Caco-2 (cell line): Measurements from ENCODE around the gene FUBP1. TPM values are rescaled to one million over a fixed set of nuclear protein-coding genes. Genes with fewer than 3 reads are reported as not detected.

Source experiments
- BruUV-seq: library from RNA; stranded (reverse); fragments of 400-500 nt; replicated peaks from 2 replicates; lab custom pipeline; 2021; lab: Mats Ljungman, UMichigan
- CTCF ChIA-PET: fragments of 300-600 bp; sonication (Branson Sonifier 250); formaldehyde crosslinking; loops from one replicate; lab custom pipeline; 2022; ENCODE audit warnings: antibody characterized with exemption; lab: Charles Lee
- POLR2A ChIA-PET: fragments of 300-600 bp; sonication (Branson Sonifier 250); formaldehyde crosslinking; loops from one replicate; lab custom pipeline; 2022; ENCODE audit warnings: antibody characterized with exemption; lab: Charles Lee
- DNase-seq, 2 experiments: peaks; one replicate each; pipeline versions ENCODE4 v3.0.0 to v3.0.0-alpha.2; 2020 to 2022
- H3K27me3 ChIP-seq: replicated peaks from 2 replicates; pipeline ENCODE4 v1.6.0; 2011; ENCODE audit warnings: low read length; ENCODE audit not compliant: control insufficient read depth, insufficient read depth
- H3K36me3 ChIP-seq: 2 replicates; pipeline ENCODE4 v1.5.1; 2011; ENCODE audit warnings: low read length; ENCODE audit not compliant: control insufficient read depth, insufficient read depth
- H3K4me1 ChIP-seq: fragments of 250-450 bp; sonication (Bioruptor Pico); 2 replicates; pipeline ENCODE4 v1.5.1; 2020; ENCODE audit warnings: mild to moderate bottlenecking
- H3K4me3 ChIP-seq: 2 replicates; pipeline ENCODE4 v1.5.1; 2011; ENCODE audit warnings: low read depth, mild to moderate bottlenecking, control low read depth, low read length
- H3K9me3 ChIP-seq: fragments of 250-450 bp; sonication (Bioruptor Pico); 2 replicates; pipeline ENCODE4 v1.5.1; 2020; ENCODE audit warnings: mild to moderate bottlenecking, moderate library complexity
- H3K27ac Mint-ChIP-seq: one replicate; pipeline ENCODE4 v1.8.0; 2022; ENCODE audit warnings: mixed read lengths; ENCODE audit not compliant: unreplicated experiment
- H3K27me3 Mint-ChIP-seq: one replicate; pipeline ENCODE4 v1.8.0; 2022; ENCODE audit warnings: mixed read lengths; ENCODE audit not compliant: insufficient read depth, unreplicated experiment
- H3K36me3 Mint-ChIP-seq: one replicate; pipeline ENCODE4 v1.8.0; 2022; ENCODE audit warnings: mild to moderate bottlenecking, mixed read lengths; ENCODE audit not compliant: insufficient read depth, unreplicated experiment
- H3K4me1 Mint-ChIP-seq: one replicate; pipeline ENCODE4 v1.8.0; 2022; ENCODE audit warnings: low read depth, mixed read lengths; ENCODE audit not compliant: unreplicated experiment
- H3K4me3 Mint-ChIP-seq: one replicate; pipeline ENCODE4 v1.8.0; 2022; ENCODE audit warnings: mild to moderate bottlenecking, moderate library complexity, mixed read lengths; ENCODE audit not compliant: unreplicated experiment
- H3K9me3 Mint-ChIP-seq: one replicate; pipeline ENCODE4 v1.8.0; 2022; ENCODE audit warnings: mixed read lengths; ENCODE audit not compliant: unreplicated experiment
- intact Hi-C: fragments of 100-400 bp; cut with micrococcal nuclease; formaldehyde crosslinking; loops from one replicate; pipeline ENCODE4 v1.10.0; 2022; ENCODE audit not compliant: unreplicated experiment
- total RNA-seq: library from RNA; stranded (reverse); gene quantifications from 2 replicates; pipeline ENCODE4 v1.2.3, GENCODE V29; 2022
- TF ChIP-seq, protein P1 (sequence below), 2 experiments: fragments of 200-600 bp in 1 of 2; IDR thresholded peaks; 1 replicate in 1 of 2; 2 replicates in 1 of 2; pipeline versions ENCODE4 v1.5.1 to v1.8.0; 2011 to 2022; ENCODE audit warnings: antibody characterized with exemption in 1 of 2, control low read depth in 1 of 2, inconsistent platforms in 1 of 2, low read depth in 1 of 2, low read length in 1 of 2, mild to moderate bottlenecking in 1 of 2, moderate library complexity in 1 of 2; ENCODE audit not compliant: insufficient read depth in 1 of 2, severe bottlenecking in 1 of 2, unreplicated experiment in 1 of 2

The FUBP1 gene
- total RNA-seq, 1 experiment from 2014 or later = 90.1 TPM

DNA sequence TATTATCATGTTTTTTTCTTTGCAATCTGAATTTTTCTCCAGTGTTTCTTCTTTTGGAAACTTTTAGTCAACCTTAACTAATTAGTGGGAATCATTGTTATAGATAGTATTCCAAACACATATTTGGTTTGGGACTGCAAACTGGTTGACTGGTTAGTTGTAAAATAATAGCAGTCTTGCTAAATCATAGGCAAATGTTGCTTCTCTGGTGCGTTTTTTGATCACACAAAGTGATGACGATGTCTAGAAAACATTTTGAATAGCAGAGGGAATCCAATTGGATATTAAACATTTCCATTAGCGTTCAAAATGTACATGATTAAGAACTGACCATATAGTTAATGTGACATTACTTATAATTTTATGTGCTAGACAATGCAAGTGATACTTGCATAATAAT is 30.4 kb upstream of the FUBP1 start:
- CTCF ChIA-PET = no interaction called here
- no TSS peak for BruUV-seq
- H3K4me1 ChIP-seq = no peaks in the 10 kb centered on the region
- no peak overlapping the region for H3K27ac Mint-ChIP-seq
- H3K4me1 Mint-ChIP-seq = no peaks in the 10 kb centered on the region
- no peaks in the 10 kb centered on the region for H3K27me3 ChIP-seq
- no peaks in the 10 kb centered on the region for H3K9me3 ChIP-seq
- H3K9me3 Mint-ChIP-seq = no peaks in the 10 kb centered on the region
- H3K4me3 Mint-ChIP-seq = no peak overlapping the region
- H3K27me3 Mint-ChIP-seq = no peaks in the 10 kb centered on the region
- POLR2A ChIA-PET = no interaction called here
- H3K36me3 ChIP-seq = no peaks in the 10 kb centered on the region
- intact Hi-C loops = no loop called here
- TF ChIP-seq, protein P1, sequence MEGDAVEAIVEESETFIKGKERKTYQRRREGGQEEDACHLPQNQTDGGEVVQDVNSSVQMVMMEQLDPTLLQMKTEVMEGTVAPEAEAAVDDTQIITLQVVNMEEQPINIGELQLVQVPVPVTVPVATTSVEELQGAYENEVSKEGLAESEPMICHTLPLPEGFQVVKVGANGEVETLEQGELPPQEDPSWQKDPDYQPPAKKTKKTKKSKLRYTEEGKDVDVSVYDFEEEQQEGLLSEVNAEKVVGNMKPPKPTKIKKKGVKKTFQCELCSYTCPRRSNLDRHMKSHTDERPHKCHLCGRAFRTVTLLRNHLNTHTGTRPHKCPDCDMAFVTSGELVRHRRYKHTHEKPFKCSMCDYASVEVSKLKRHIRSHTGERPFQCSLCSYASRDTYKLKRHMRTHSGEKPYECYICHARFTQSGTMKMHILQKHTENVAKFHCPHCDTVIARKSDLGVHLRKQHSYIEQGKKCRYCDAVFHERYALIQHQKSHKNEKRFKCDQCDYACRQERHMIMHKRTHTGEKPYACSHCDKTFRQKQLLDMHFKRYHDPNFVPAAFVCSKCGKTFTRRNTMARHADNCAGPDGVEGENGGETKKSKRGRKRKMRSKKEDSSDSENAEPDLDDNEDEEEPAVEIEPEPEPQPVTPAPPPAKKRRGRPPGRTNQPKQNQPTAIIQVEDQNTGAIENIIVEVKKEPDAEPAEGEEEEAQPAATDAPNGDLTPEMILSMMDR (IDR thresholded peaks at IDR 0.05; ENCODE audit: insufficient read depth in 1 of 2, low read depth in 1 of 2, low read length in 1 of 2, severe bottlenecking in 1 of 2, unreplicated experiment in 1 of 2) = no peak
- DNase-seq = no peak
- H3K36me3 Mint-ChIP-seq = peaks cover 8% of the 10 kb centered on the region
- no peak overlapping the region for H3K4me3 ChIP-seq

DNA sequence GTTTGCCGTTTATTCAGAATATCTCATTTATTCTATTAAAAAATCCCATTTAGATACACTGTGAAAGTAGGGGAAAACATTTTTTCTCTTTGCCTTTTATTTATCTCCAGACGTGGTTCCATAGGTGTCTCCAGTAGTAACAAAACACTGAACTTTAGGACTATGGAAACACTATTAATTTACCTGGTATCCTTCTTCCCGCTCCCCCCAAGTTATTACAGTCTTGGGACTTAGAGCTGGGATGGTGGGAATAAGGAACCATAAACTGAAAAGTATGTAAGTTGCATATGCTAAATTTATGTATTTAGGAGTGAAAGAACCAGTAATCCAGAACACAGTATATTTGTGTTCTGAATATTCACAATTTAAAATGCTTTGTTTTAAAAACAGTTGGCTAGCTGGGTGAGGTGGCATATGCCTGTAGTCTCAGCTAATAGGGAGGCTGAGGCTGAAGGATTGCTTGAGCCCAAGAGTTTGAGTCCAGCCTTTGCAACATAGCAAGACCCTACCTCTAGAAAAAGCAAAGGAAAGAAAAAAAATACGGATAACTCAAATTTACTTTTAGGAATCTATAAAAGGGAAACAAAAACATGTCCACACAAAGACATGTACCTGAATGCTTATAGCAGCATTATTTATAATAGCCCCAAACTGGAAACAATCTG is 28.9 kb upstream of the FUBP1 start:
- H3K36me3 Mint-ChIP-seq = peaks cover 10% of the 10 kb centered on the region
- TF ChIP-seq, protein P1 (IDR thresholded peaks at IDR 0.05; ENCODE audit: insufficient read depth in 1 of 2, low read depth in 1 of 2, low read length in 1 of 2, severe bottlenecking in 1 of 2, unreplicated experiment in 1 of 2) = no peak
- H3K4me3 Mint-ChIP-seq = no peak overlapping the region
- no peaks in the 10 kb centered on the region for H3K9me3 Mint-ChIP-seq
- ChIA-PET POLR2A (no interaction called here), CTCF (no interaction called here)
- Histone ChIP-seq H3K36me3 (no peaks in the 10 kb centered on the region), H3K27me3 (no peaks in the 10 kb centered on the region), H3K4me3 (no peak overlapping the region), H3K4me1 (no peaks in the 10 kb centered on the region), H3K9me3 (no peaks in the 10 kb centered on the region)
- H3K27ac Mint-ChIP-seq = no peak overlapping the region
- H3K27me3 Mint-ChIP-seq = no peaks in the 10 kb centered on the region
- intact Hi-C loops = no loop called here
- DNase-seq = no peak
- BruUV-seq = no TSS peak
- no peaks in the 10 kb centered on the region for H3K4me1 Mint-ChIP-seq

DNA sequence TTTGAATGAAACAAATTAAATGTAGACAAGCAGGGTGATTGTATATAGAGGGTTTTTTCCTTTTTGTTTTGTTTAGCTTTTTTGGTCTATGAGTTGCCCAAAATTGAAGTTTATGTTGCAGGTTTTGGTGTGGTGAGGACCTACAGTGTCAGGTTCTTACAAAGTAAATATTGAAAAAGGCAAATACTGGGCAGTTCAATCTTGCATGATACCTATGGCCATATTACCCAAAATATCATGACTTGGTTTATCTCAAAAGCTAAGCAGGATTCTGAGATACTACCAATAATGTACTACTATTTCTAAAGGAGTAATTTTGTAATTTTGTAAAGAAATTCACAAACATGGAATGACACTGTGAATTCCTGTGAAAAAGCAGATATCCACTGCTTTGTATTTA is 27.6 kb upstream of the FUBP1 start:
- H3K4me1 Mint-ChIP-seq = no peaks in the 10 kb centered on the region
- H3K27me3 ChIP-seq = no peaks in the 10 kb centered on the region
- ChIA-PET POLR2A (no interaction called here), CTCF (no interaction called here)
- no peak overlapping the region for H3K4me3 Mint-ChIP-seq
- H3K36me3 Mint-ChIP-seq = peaks cover 10% of the 10 kb centered on the region
- H3K9me3 ChIP-seq = no peaks in the 10 kb centered on the region
- intact Hi-C loops = no loop called here
- H3K36me3 ChIP-seq = no peaks in the 10 kb centered on the region
- TF ChIP-seq, protein P1 (IDR thresholded peaks at IDR 0.05; ENCODE audit: insufficient read depth in 1 of 2, low read depth in 1 of 2, low read length in 1 of 2, severe bottlenecking in 1 of 2, unreplicated experiment in 1 of 2) = no peak
- no peaks in the 10 kb centered on the region for H3K9me3 Mint-ChIP-seq
- BruUV-seq = no TSS peak
- DNase-seq = no peak
- no peaks in the 10 kb centered on the region for H3K27me3 Mint-ChIP-seq
- no peak overlapping the region for H3K4me3 ChIP-seq
- no peak overlapping the region for H3K27ac Mint-ChIP-seq
- H3K4me1 ChIP-seq = no peaks in the 10 kb centered on the region
